ENCODE data around the gene CFAP20DC.

DNA sequence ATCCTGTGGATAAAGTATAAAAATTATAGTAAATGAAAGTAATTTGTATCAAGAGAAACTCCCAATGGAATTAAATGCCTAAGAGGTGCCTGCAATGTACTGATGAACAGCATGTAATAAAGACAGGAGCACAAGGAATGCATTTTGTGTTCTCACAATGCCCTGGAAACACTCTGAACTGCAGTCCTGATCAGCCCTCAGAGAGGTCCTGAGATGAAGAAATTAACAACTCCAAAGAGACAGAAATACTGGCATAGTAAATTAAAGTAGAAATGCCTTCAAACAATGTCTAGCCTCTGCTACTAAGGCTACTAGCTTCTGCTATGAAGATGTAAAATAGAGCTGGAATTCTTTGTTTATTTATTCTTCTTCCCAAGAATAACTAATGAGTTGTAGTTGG, 59.9 kb downstream of the CFAP20DC start:
- no peak for TF ChIP-seq HOXD13 (CRISPR knock-in tag; IDR thresholded peaks at IDR 0.05; ENCODE audit: borderline replicate concordance)
- TF ChIP-seq, protein P1, sequence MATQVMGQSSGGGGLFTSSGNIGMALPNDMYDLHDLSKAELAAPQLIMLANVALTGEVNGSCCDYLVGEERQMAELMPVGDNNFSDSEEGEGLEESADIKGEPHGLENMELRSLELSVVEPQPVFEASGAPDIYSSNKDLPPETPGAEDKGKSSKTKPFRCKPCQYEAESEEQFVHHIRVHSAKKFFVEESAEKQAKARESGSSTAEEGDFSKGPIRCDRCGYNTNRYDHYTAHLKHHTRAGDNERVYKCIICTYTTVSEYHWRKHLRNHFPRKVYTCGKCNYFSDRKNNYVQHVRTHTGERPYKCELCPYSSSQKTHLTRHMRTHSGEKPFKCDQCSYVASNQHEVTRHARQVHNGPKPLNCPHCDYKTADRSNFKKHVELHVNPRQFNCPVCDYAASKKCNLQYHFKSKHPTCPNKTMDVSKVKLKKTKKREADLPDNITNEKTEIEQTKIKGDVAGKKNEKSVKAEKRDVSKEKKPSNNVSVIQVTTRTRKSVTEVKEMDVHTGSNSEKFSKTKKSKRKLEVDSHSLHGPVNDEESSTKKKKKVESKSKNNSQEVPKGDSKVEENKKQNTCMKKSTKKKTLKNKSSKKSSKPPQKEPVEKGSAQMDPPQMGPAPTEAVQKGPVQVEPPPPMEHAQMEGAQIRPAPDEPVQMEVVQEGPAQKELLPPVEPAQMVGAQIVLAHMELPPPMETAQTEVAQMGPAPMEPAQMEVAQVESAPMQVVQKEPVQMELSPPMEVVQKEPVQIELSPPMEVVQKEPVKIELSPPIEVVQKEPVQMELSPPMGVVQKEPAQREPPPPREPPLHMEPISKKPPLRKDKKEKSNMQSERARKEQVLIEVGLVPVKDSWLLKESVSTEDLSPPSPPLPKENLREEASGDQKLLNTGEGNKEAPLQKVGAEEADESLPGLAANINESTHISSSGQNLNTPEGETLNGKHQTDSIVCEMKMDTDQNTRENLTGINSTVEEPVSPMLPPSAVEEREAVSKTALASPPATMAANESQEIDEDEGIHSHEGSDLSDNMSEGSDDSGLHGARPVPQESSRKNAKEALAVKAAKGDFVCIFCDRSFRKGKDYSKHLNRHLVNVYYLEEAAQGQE (tag by site-specific recombination; IDR thresholded peaks at IDR 0.05): no peak
- TF ChIP-seq ZNF114 (tag by site-specific recombination; IDR thresholded peaks at IDR 0.05): no peak
- TF ChIP-seq, protein P2, sequence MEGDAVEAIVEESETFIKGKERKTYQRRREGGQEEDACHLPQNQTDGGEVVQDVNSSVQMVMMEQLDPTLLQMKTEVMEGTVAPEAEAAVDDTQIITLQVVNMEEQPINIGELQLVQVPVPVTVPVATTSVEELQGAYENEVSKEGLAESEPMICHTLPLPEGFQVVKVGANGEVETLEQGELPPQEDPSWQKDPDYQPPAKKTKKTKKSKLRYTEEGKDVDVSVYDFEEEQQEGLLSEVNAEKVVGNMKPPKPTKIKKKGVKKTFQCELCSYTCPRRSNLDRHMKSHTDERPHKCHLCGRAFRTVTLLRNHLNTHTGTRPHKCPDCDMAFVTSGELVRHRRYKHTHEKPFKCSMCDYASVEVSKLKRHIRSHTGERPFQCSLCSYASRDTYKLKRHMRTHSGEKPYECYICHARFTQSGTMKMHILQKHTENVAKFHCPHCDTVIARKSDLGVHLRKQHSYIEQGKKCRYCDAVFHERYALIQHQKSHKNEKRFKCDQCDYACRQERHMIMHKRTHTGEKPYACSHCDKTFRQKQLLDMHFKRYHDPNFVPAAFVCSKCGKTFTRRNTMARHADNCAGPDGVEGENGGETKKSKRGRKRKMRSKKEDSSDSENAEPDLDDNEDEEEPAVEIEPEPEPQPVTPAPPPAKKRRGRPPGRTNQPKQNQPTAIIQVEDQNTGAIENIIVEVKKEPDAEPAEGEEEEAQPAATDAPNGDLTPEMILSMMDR (tag by site-specific recombination; IDR thresholded peaks at IDR 0.05): no peak
- TF ChIP-seq ZNF561 (tag by site-specific recombination; IDR thresholded peaks at IDR 0.05; ENCODE audit: borderline replicate concordance): no peak
- no peak for TF ChIP-seq ZNF624 (tag by site-specific recombination; IDR thresholded peaks at IDR 0.05)
- TF ChIP-seq ZFP37 (tag by site-specific recombination; IDR thresholded peaks at IDR 0.05): no peak

Data from HEK293 (cell line).